SK-N-SH (cell line): ENCODE results near the gene ZNF532. TPM values are rescaled to one million over a fixed set of nuclear protein-coding genes. Genes with fewer than 3 reads are reported as not detected.

ENCODE experiments used
- CTCF ChIA-PET: fragments of 300-600, 350-600 bp; formaldehyde crosslinking; extraction: SDS; loops from one replicate; lab custom pipeline; 2021; lab: Yijun Ruan, JAX
- POLR2A ChIA-PET: fragments of 350-600 bp; sonication (Branson Sonifier 250); formaldehyde crosslinking; extraction: SDS; loops from one replicate; lab custom pipeline; 2020; ENCODE audit warnings: antibody characterized with exemption, inconsistent platforms; lab: Yijun Ruan, JAX
- DNase-seq: peaks from one replicate; pipeline ENCODE4 v3.0.0; 2012
- H2AFZ ChIP-seq: fragments of 200-600 bp; sonication (generic); 2 replicates; pipeline ENCODE4 v1.8.1; 2016; ENCODE audit warnings: antibody characterized with exemption, mild to moderate bottlenecking, low read depth
- H3F3A ChIP-seq: fragments of 200-600 bp; sonication (generic); replicated peaks from 2 replicates; pipeline ENCODE3; 2016; ENCODE audit warnings: antibody characterized with exemption, mild to moderate bottlenecking; ENCODE audit not compliant: insufficient read depth
- H3K27ac ChIP-seq, 2 experiments: fragments of 200-500 bp in 1 of 2; fragments of 200-600 bp in 1 of 2; sonication (Bioruptor generic) in 1 of 2; sonication (generic), shearing (Covaris generic) in 1 of 2; 2 replicates each; pipeline versions ENCODE4 v1.5.1 to v1.6.1; 2014 to 2016; ENCODE audit warnings: low read depth in 2 of 2, inconsistent platforms in 1 of 2, low read length in 1 of 2, mild to moderate bottlenecking in 1 of 2, mixed read lengths in 1 of 2
- H3K27me3 ChIP-seq: fragments of 200-600 bp; sonication (generic), shearing (Covaris generic); 2 replicates; pipeline ENCODE4 v1.6.1; 2016; ENCODE audit warnings: mixed run types; ENCODE audit not compliant: insufficient read depth
- H3K36me3 ChIP-seq, 2 experiments: fragments of 200-500 bp in 1 of 2; fragments of 200-600 bp in 1 of 2; sonication (Bioruptor generic) in 1 of 2; sonication (generic) in 1 of 2; replicated peaks in 1 of 2; 2 replicates each; pipeline versions ENCODE3 to v1.5.1; 2014 to 2016; ENCODE audit warnings: low read length in 1 of 2, mild to moderate bottlenecking in 1 of 2; ENCODE audit not compliant: insufficient read depth in 2 of 2, control insufficient read depth in 1 of 2
- H3K4me1 ChIP-seq, 2 experiments: fragments of 200-500 bp in 1 of 2; fragments of 200-600 bp in 1 of 2; sonication (Bioruptor generic) in 1 of 2; sonication (generic), shearing (Covaris generic) in 1 of 2; 2 replicates each; pipeline versions ENCODE4 v1.5.1 to v1.6.1; 2014 to 2016; ENCODE audit warnings: low read depth in 1 of 2, low read length in 1 of 2, mixed run types in 1 of 2; ENCODE audit not compliant: insufficient read depth in 2 of 2, control insufficient read depth in 1 of 2
- H3K4me2 ChIP-seq: fragments of 200-600 bp; sonication (generic), shearing (Covaris generic); 2 replicates; pipeline ENCODE4 v1.6.1; 2017; ENCODE audit warnings: mixed run types
- H3K4me3 ChIP-seq, 2 experiments: fragments of 200-500 bp in 1 of 2; fragments of 200-600 bp in 1 of 2; sonication (Bioruptor generic) in 1 of 2; sonication (generic), shearing (Covaris generic) in 1 of 2; 2 replicates each; pipeline versions ENCODE4 v1.5.1 to v1.8.1; 2014 to 2016; ENCODE audit warnings: low read depth in 2 of 2, inconsistent platforms in 1 of 2, low read length in 1 of 2, mild to moderate bottlenecking in 1 of 2, mixed read lengths in 1 of 2, moderate library complexity in 1 of 2
- H3K79me2 ChIP-seq: fragments of 200-600 bp; sonication (generic); 2 replicates; pipeline ENCODE4 v1.8.1; 2017; ENCODE audit warnings: mild to moderate bottlenecking; ENCODE audit not compliant: insufficient read depth
- H3K9ac ChIP-seq: fragments of 200-600 bp; sonication (generic); 2 replicates; pipeline ENCODE4 v1.6.1; 2017; ENCODE audit warnings: mixed run types
- H3K9me2 ChIP-seq: fragments of 200-600 bp; sonication (generic); 2 replicates; pipeline ENCODE4 v1.6.1; 2017; ENCODE audit warnings: mixed run types
- H3K9me3 ChIP-seq: fragments of 200-600 bp; sonication (generic); 2 replicates; pipeline ENCODE4 v1.6.1; 2017; ENCODE audit warnings: mixed run types, mild to moderate bottlenecking, moderate library complexity
- H4K20me1 ChIP-seq: fragments of 200-600 bp; sonication (generic); 2 replicates; pipeline ENCODE4 v1.6.1; 2017; ENCODE audit warnings: mild to moderate bottlenecking, mixed run types; ENCODE audit not compliant: insufficient read depth
- CHD2 ChIP-seq: fragments of 150-350 bp; IDR thresholded peaks from 2 replicates; pipeline ENCODE4 v1.6.1; 2018; ENCODE audit warnings: low read length; ENCODE audit not compliant: partially characterized antibody
- ELF1 ChIP-seq: IDR thresholded peaks from 2 replicates; pipeline ENCODE4 v1.4.0; 2012
- FOSL2 ChIP-seq: IDR thresholded peaks from 2 replicates; pipeline ENCODE4 v1.4.0; 2012; ENCODE audit warnings: low read depth, mild to moderate bottlenecking, moderate library complexity, borderline replicate concordance
- GABPA ChIP-seq: IDR thresholded peaks from 2 replicates; pipeline ENCODE4 v1.4.0; 2012; ENCODE audit warnings: low read depth, mild to moderate bottlenecking
- GATA2 ChIP-seq: sonication (generic); formaldehyde crosslinking; IDR thresholded peaks from 2 replicates; pipeline ENCODE4 v1.5.0; 2020; ENCODE audit warnings: mild to moderate bottlenecking, missing genetic modification reagents
- JUND ChIP-seq: IDR thresholded peaks from 2 replicates; pipeline ENCODE4 v1.4.0; 2012
- MEF2A ChIP-seq: IDR thresholded peaks from 2 replicates; pipeline ENCODE4 v1.4.0; 2012; ENCODE audit warnings: low read depth, borderline replicate concordance
- MXI1 ChIP-seq: IDR thresholded peaks from 2 replicates; pipeline ENCODE4 v1.6.1; 2012; ENCODE audit warnings: mild to moderate bottlenecking, low read depth, low read length, improper control_type of control experiment
- POLR2AphosphoS5 ChIP-seq: IDR thresholded peaks from 2 replicates; pipeline ENCODE4 v1.6.1; 2012; ENCODE audit warnings: low read depth, low read length
- RCOR1 ChIP-seq: fragments of 150-350 bp; IDR thresholded peaks from 2 replicates; pipeline ENCODE4 v1.6.1; 2017; ENCODE audit warnings: antibody characterized with exemption, low read length
- REST ChIP-seq: IDR thresholded peaks from 2 replicates; pipeline ENCODE4 v1.6.1; 2012; ENCODE audit warnings: mild to moderate bottlenecking, low read depth, low read length, moderate library complexity
- RFX5 ChIP-seq: IDR thresholded peaks from 2 replicates; pipeline ENCODE4 v1.6.1; 2012; ENCODE audit warnings: mild to moderate bottlenecking, improper control_type of control experiment, low read length
- RXRA ChIP-seq: IDR thresholded peaks from 2 replicates; pipeline ENCODE4 v1.4.0; 2012; ENCODE audit warnings: low read depth, mild to moderate bottlenecking, borderline replicate concordance
- SMC3 ChIP-seq: IDR thresholded peaks from 2 replicates; pipeline ENCODE4 v1.6.1; 2012; ENCODE audit warnings: low read depth, low read length, improper control_type of control experiment
- TEAD4 ChIP-seq: IDR thresholded peaks from 2 replicates; pipeline ENCODE4 v1.4.0; 2012; ENCODE audit warnings: mild to moderate bottlenecking, borderline replicate concordance; ENCODE audit not compliant: insufficient read depth
- USF1 ChIP-seq: IDR thresholded peaks from 2 replicates; pipeline ENCODE4 v1.4.0; 2012; ENCODE audit warnings: low read depth, borderline replicate concordance
- USF2 ChIP-seq: fragments of 150-350 bp; IDR thresholded peaks from 2 replicates; pipeline ENCODE4 v1.6.1; 2017; ENCODE audit warnings: antibody characterized with exemption, low read length, low read depth, borderline replicate concordance
- ZBTB33 ChIP-seq: IDR thresholded peaks from 2 replicates; pipeline ENCODE4 v1.4.0; 2012; ENCODE audit warnings: low read depth, borderline replicate concordance
- WGBS: methylation state at CpG from one replicate; pipeline ENCODE4 v1.1.6; 2017; ENCODE audit warnings: low lambda C conversion rate; 5-methylcytosine and 5-hydroxymethylcytosine counted together
- polyA plus RNA-seq, 3 experiments: library from polyadenylated mRNA; depleted of rRNA; stranded (reverse); fragments of >200 nt; gene quantifications; 2 replicates each; pipeline ENCODE4 v1.2.3, GENCODE V29; 2012

ZNF532 gene
- polyA plus RNA-seq, 1 of the 3 experiments (the other 2 are of a cell fraction) = 34.7 TPM

- WGBS = 100% methylated on average over 3 of the region's 3 CpGs
- POLR2A ChIA-PET = no interaction called here
- H3K27ac ChIP-seq = no peak overlapping the region
These were observed 136.5 kb downstream of the ZNF532 start for GRCh38 chr18:59001166-59001565.

GRCh38 chr18:59001721-59002120 lies 137.0 kb downstream of the ZNF532 start:
- Histone ChIP-seq H3K27me3 (no peaks in the 10 kb centered on the region), H3K4me1 (peaks cover 5 to 31% of the 10 kb centered on the region in 2 experiments; a peak in 3 of 4 replicates), H3F3A (peaks cover 38% of the 10 kb centered on the region), H3K4me3 (no peak overlapping the region), H3K79me2 (no peaks in the 10 kb centered on the region), H2AFZ (no peak overlapping the region), H3K9ac (no peak overlapping the region), H3K4me2 (no peak overlapping the region), H3K9me2 (no peaks in the 10 kb centered on the region), H3K9me3 (no peaks in the 10 kb centered on the region), H3K36me3 (no peaks in the 10 kb centered on the region), H4K20me1 (no peaks in the 10 kb centered on the region), H3K27ac (no peak overlapping the region)
- no peak for DNase-seq
- POLR2A ChIA-PET = no interaction called here
- CTCF ChIA-PET = no interaction called here
- WGBS = 87% methylated on average over 3 of the region's 3 CpGs
- TF ChIP-seq REST (no peak), TEAD4 (no peak), MXI1 (no peak), RCOR1 (no peak), ELF1 (no peak), FOSL2 (no peak), SMC3 (no peak), JUND (no peak), RXRA (no peak), RFX5 (no peak), GABPA (no peak), USF1 (no peak), ZBTB33 (no peak)

More at GRCh38 chr18:59001166-59001565, 136.5 kb downstream of the ZNF532 start:
- Histone ChIP-seq H4K20me1 (no peaks in the 10 kb centered on the region), H3F3A (peaks cover 44% of the 10 kb centered on the region), H3K36me3 (no peaks in the 10 kb centered on the region), H3K27me3 (no peaks in the 10 kb centered on the region), H3K4me3 (no peak overlapping the region), H2AFZ (no peak overlapping the region), H3K4me1 (peaks cover 7 to 37% of the 10 kb centered on the region in 2 experiments; a peak in 3 of 4 replicates), H3K9ac (no peak overlapping the region), H3K4me2 (no peak overlapping the region), H3K79me2 (no peaks in the 10 kb centered on the region), H3K9me2 (no peaks in the 10 kb centered on the region), H3K9me3 (no peaks in the 10 kb centered on the region)
- CTCF ChIA-PET = no interaction called here
- no peak for DNase-seq
- no peak for TF ChIP-seq USF1
- TF ChIP-seq GATA2 = no peak
- TF ChIP-seq POLR2AphosphoS5 = no peak
- TF ChIP-seq CHD2 = no peak
- TF ChIP-seq SMC3 = no peak
- TF ChIP-seq FOSL2 = no peak
- no peak for TF ChIP-seq USF2
- no peak for TF ChIP-seq MEF2A
- TF ChIP-seq RCOR1 = no peak
